DMS114 treated with DMSO at 0.1 percent for 48 hours (cell line): Measurements from ENCODE around the gene BBOX1.
"Not testable (repeated sequence)": the region's sequence is repeated elsewhere in the genome, so short reads cannot be mapped to it uniquely, and the experiment has no call there.

Experiments
- DNase-seq: peaks from one replicate; lab custom pipeline; 2025; ENCODE audit not compliant: unreplicated experiment; lab: John Stamatoyannopoulos, UW

BBOX1 gene

GRCh38 chr11:27040302-27041115 is at the start of gene BBOX1:
Gene BBOX1, plus strand, starts transcription at chr11:27040815. Its CDS starts 14,616 bp downstream, at chr11:27055431.
- no peak for DNase-seq

- DNase-seq = no peak
These were observed 48.5 kb upstream of the BBOX1 start for GRCh38 chr11:26992031-26992541.

GRCh38 chr11:26993965-26994457 is 46.6 kb upstream of the BBOX1 start, which contains the start of gene FIBIN:
Gene FIBIN, plus strand, starts transcription at chr11:26994112. Its CDS starts 415 bp downstream, at chr11:26994527.
- no peak for DNase-seq

- DNase-seq = no peak
These were observed 46.0 kb upstream of the BBOX1 start for GRCh38 chr11:26994631-26995095.

- DNase-seq = no peak
These were observed 44.7 kb upstream of the BBOX1 start for GRCh38 chr11:26995701-26996460.

- no peak for DNase-seq
These were observed 43.2 kb upstream of the BBOX1 start for GRCh38 chr11:26997378-26997777.

GRCh38 chr11:27001136-27001730 is 39.4 kb upstream of the BBOX1 start:
- not testable (repeated sequence) for DNase-seq

GRCh38 chr11:27002431-27002830 is 38.2 kb upstream of the BBOX1 start:
- DNase-seq = no peak

- DNase-seq = no peak
These were observed 37.8 kb upstream of the BBOX1 start for GRCh38 chr11:27002838-27003237.

- no peak for DNase-seq
These were observed 36.5 kb upstream of the BBOX1 start for GRCh38 chr11:27004103-27004502.

GRCh38 chr11:27008811-27009535 is 31.6 kb upstream of the BBOX1 start:
- DNase-seq = no peak

GRCh38 chr11:27011560-27012233 is 28.9 kb upstream of the BBOX1 start:
- no peak for DNase-seq

GRCh38 chr11:27012234-27012921 is 28.2 kb upstream of the BBOX1 start:
- DNase-seq = no peak

GRCh38 chr11:27013781-27014361 is 26.7 kb upstream of the BBOX1 start:
- DNase-seq = no peak

- no peak for DNase-seq
These were observed 21.6 kb upstream of the BBOX1 start for GRCh38 chr11:27018902-27019529.

GRCh38 chr11:27020751-27021150 is 19.9 kb upstream of the BBOX1 start:
- DNase-seq = no peak

GRCh38 chr11:27022659-27023251 is 17.9 kb upstream of the BBOX1 start:
- DNase-seq = no peak

- no peak for DNase-seq
These were observed 15.8 kb upstream of the BBOX1 start for GRCh38 chr11:27024865-27025264.
